Measurements from ENCODE around the gene SLC51A. TPM values are rescaled to one million over a fixed set of nuclear protein-coding genes. Genes with fewer than 3 reads are reported as not detected.

SLC51A gene
- total RNA-seq (2021) (6.9 to 8.4 TPM (median 7.6 TPM) in 3 replicates), Bru-seq, nascent RNA (percentile 41 among the genes with signal in this experiment)
- long read RNA-seq, experiment 1, transcript SLC51A-201 (9 exons, 1,463 nt), result major isoform, 6 of 13 reads
- long read RNA-seq, experiment 1, partial matches to known transcripts, result 0 of 13 reads
- long read RNA-seq, experiment 1, other reads (novel, unspliced or antisense), result 6 of 13 reads
- long read RNA-seq, experiment 2, partial matches to known transcripts, result 0 of 5 reads
- long read RNA-seq, experiment 2, other reads (novel, unspliced or antisense), result 1 of 5 reads
- long read RNA-seq, experiment 3, transcript SLC51A-201 (9 exons, 1,463 nt), result major isoform, 5 of 8 reads
- long read RNA-seq, experiment 3, partial matches to known transcripts, result 0 of 8 reads
- long read RNA-seq, experiment 3, other reads (novel, unspliced or antisense), result 3 of 8 reads

GRCh38 chr3:196216089-196216564 lies at the start of gene SLC51A:
TSS of gene SLC51A (plus strand) at chr3:196216534. CDS start at chr3:196216713, 179 bp downstream.
- Mint-ChIP-seq H3K27ac (no peak within 1 kb of the TSS), H3K27me3 (ENCODE audit: low read depth) (no peaks in the 10 kb centered on the region), H3K36me3 (no peaks in the 10 kb centered on the region), H3K4me1 (peaks cover 36% of the 10 kb centered on the region), H3K4me3 (peak within 1 kb of the TSS; percentile 70), H3K9me3 (no peaks in the 10 kb centered on the region)
- CTCF ChIA-PET, result interaction anchor here (0.8 to 1.6 kb wide), 3 partner anchors 37 to 307 kb away, joined by 3 to 4 read pairs (median 3); no protein-coding TSS in a partner anchor
- POLR2A ChIA-PET, result no interaction called here
- no peak for TF ChIP-seq ZNF219 (CRISPR knock-in tag; IDR thresholded peaks at IDR 0.05; ENCODE audit: borderline replicate concordance)
- 0 out of 2 replicates have a peak, but pooled peaks have one; percentile 24 for TF ChIP-seq SP1 (CRISPR knock-in tag; conservative IDR thresholded peaks at IDR 0.05)
- TF ChIP-seq ATF2 (CRISPR knock-in tag; IDR thresholded peaks at IDR 0.05; ENCODE audit: borderline replicate concordance, low read depth), result no peak
- TF ChIP-seq SMAD4 (CRISPR knock-in tag; IDR thresholded peaks at IDR 0.05), result no peak
- TF ChIP-seq ARID4B (CRISPR knock-in tag; IDR thresholded peaks at IDR 0.05; ENCODE audit: borderline replicate concordance), result no peak
- TF ChIP-seq TCF7 (CRISPR knock-in tag; IDR thresholded peaks at IDR 0.05; ENCODE audit: low read depth), result no peak
- TF ChIP-seq ZSCAN18 (CRISPR knock-in tag; IDR thresholded peaks at IDR 0.05), result no peak
- peak; percentile 64 for DNase-seq (ENCODE audit: low spot score)
- peak; percentile 84 for ATAC-seq

- ChIA-PET CTCF (interaction anchor here (0.7 kb wide), 1 partner anchor 75 kb away, joined by 4 read pairs; no protein-coding TSS in a partner anchor), POLR2A (no interaction called here)
- Mint-ChIP-seq H3K27me3 (ENCODE audit: low read depth) (no peaks in the 10 kb centered on the region), H3K4me1 (peaks cover 3% of the 10 kb centered on the region; the same call in 1 of the 2 replicates), H3K4me3 (no peak overlapping the region), H3K9me3 (no peaks in the 10 kb centered on the region; the same call in 1 of the 2 replicates), H3K36me3 (no peaks in the 10 kb centered on the region), H3K27ac (no peak overlapping the region)
- ATAC-seq, result no peak
- DNase-seq (ENCODE audit: low spot score), result no peak
- no peak for TF ChIP-seq ZNF317 (CRISPR knock-in tag; IDR thresholded peaks at IDR 0.05; ENCODE audit: borderline replicate concordance, low read depth)
- TF ChIP-seq SP1 (CRISPR knock-in tag; conservative IDR thresholded peaks at IDR 0.05), result no peak
- no peak for TF ChIP-seq ETV6 (CRISPR knock-in tag; IDR thresholded peaks at IDR 0.05)
- TF ChIP-seq HMGXB4 (CRISPR knock-in tag; IDR thresholded peaks at IDR 0.05), result no peak
- no peak for TF ChIP-seq GABPB1 (CRISPR knock-in tag; IDR thresholded peaks at IDR 0.05)
- no peak for TF ChIP-seq E2F1 (CRISPR knock-in tag; IDR thresholded peaks at IDR 0.05)
- no peak for TF ChIP-seq ZNF138 (CRISPR knock-in tag; conservative IDR thresholded peaks at IDR 0.05)
- no peak for TF ChIP-seq NR1H2 (CRISPR knock-in tag; IDR thresholded peaks at IDR 0.05)
- no peak for TF ChIP-seq ATF3 (CRISPR knock-in tag; conservative IDR thresholded peaks at IDR 0.05)
- TF ChIP-seq CREB1 (CRISPR knock-in tag; IDR thresholded peaks at IDR 0.05), result no peak
- no peak for TF ChIP-seq NFE2L1 (CRISPR knock-in tag; IDR thresholded peaks at IDR 0.05)
- TF ChIP-seq FOXP4 (CRISPR knock-in tag; IDR thresholded peaks at IDR 0.05), result no peak
- no peak for TF ChIP-seq ZNF423 (CRISPR knock-in tag; IDR thresholded peaks at IDR 0.05)
- no peak for TF ChIP-seq CBFB (CRISPR knock-in tag; IDR thresholded peaks at IDR 0.05; ENCODE audit: low read depth)
- no peak for TF ChIP-seq TCF7 (CRISPR knock-in tag; IDR thresholded peaks at IDR 0.05; ENCODE audit: low read depth)
- no peak for TF ChIP-seq ELF4 (CRISPR knock-in tag; IDR thresholded peaks at IDR 0.05; ENCODE audit: low read depth)
Measured at GRCh38 chr3:196166741-196167140, 49.6 kb upstream of the SLC51A start.
